Caco-2 (cell line): ENCODE measurements around the gene TCP1. TPM values are rescaled to one million over a fixed set of nuclear protein-coding genes. Genes with fewer than 3 reads are reported as not detected.
"Not testable (repeated sequence)": the region's sequence is repeated elsewhere in the genome, so short reads cannot be mapped to it uniquely, and the experiment has no call there.

Experiments
- BruUV-seq: library from RNA; stranded (reverse); fragments of 400-500 nt; replicated peaks from 2 replicates; lab custom pipeline; 2021; lab: Mats Ljungman, UMichigan
- CTCF ChIA-PET: fragments of 300-600 bp; sonication (Branson Sonifier 250); formaldehyde crosslinking; loops from one replicate; lab custom pipeline; 2022; ENCODE audit warnings: antibody characterized with exemption; lab: Charles Lee
- POLR2A ChIA-PET: fragments of 300-600 bp; sonication (Branson Sonifier 250); formaldehyde crosslinking; loops from one replicate; lab custom pipeline; 2022; ENCODE audit warnings: antibody characterized with exemption; lab: Charles Lee
- DNase-seq, 2 experiments: peaks; one replicate each; pipeline versions ENCODE4 v3.0.0 to v3.0.0-alpha.2; 2020 to 2022
- H3K27me3 ChIP-seq: replicated peaks from 2 replicates; pipeline ENCODE4 v1.6.0; 2011; ENCODE audit warnings: low read length; ENCODE audit not compliant: control insufficient read depth, insufficient read depth
- H3K36me3 ChIP-seq: 2 replicates; pipeline ENCODE4 v1.5.1; 2011; ENCODE audit warnings: low read length; ENCODE audit not compliant: control insufficient read depth, insufficient read depth
- H3K4me1 ChIP-seq: fragments of 250-450 bp; sonication (Bioruptor Pico); 2 replicates; pipeline ENCODE4 v1.5.1; 2020; ENCODE audit warnings: mild to moderate bottlenecking
- H3K4me3 ChIP-seq: 2 replicates; pipeline ENCODE4 v1.5.1; 2011; ENCODE audit warnings: low read depth, mild to moderate bottlenecking, control low read depth, low read length
- H3K9me3 ChIP-seq: fragments of 250-450 bp; sonication (Bioruptor Pico); 2 replicates; pipeline ENCODE4 v1.5.1; 2020; ENCODE audit warnings: mild to moderate bottlenecking, moderate library complexity
- H3K27ac Mint-ChIP-seq: one replicate; pipeline ENCODE4 v1.8.0; 2022; ENCODE audit warnings: mixed read lengths; ENCODE audit not compliant: unreplicated experiment
- H3K27me3 Mint-ChIP-seq: one replicate; pipeline ENCODE4 v1.8.0; 2022; ENCODE audit warnings: mixed read lengths; ENCODE audit not compliant: insufficient read depth, unreplicated experiment
- H3K36me3 Mint-ChIP-seq: one replicate; pipeline ENCODE4 v1.8.0; 2022; ENCODE audit warnings: mild to moderate bottlenecking, mixed read lengths; ENCODE audit not compliant: insufficient read depth, unreplicated experiment
- H3K4me1 Mint-ChIP-seq: one replicate; pipeline ENCODE4 v1.8.0; 2022; ENCODE audit warnings: low read depth, mixed read lengths; ENCODE audit not compliant: unreplicated experiment
- H3K4me3 Mint-ChIP-seq: one replicate; pipeline ENCODE4 v1.8.0; 2022; ENCODE audit warnings: mild to moderate bottlenecking, moderate library complexity, mixed read lengths; ENCODE audit not compliant: unreplicated experiment
- H3K9me3 Mint-ChIP-seq: one replicate; pipeline ENCODE4 v1.8.0; 2022; ENCODE audit warnings: mixed read lengths; ENCODE audit not compliant: unreplicated experiment
- CTCF ChIP-seq, 2 experiments: fragments of 200-600 bp in 1 of 2; IDR thresholded peaks; 1 replicate in 1 of 2; 2 replicates in 1 of 2; pipeline versions ENCODE4 v1.5.1 to v1.8.0; 2011 to 2022; ENCODE audit warnings: antibody characterized with exemption in 1 of 2, control low read depth in 1 of 2, inconsistent platforms in 1 of 2, low read depth in 1 of 2, low read length in 1 of 2, mild to moderate bottlenecking in 1 of 2, moderate library complexity in 1 of 2; ENCODE audit not compliant: insufficient read depth in 1 of 2, severe bottlenecking in 1 of 2, unreplicated experiment in 1 of 2
- intact Hi-C: fragments of 100-400 bp; cut with micrococcal nuclease; formaldehyde crosslinking; loops from one replicate; pipeline ENCODE4 v1.10.0; 2022; ENCODE audit not compliant: unreplicated experiment
- total RNA-seq: library from RNA; stranded (reverse); gene quantifications from 2 replicates; pipeline ENCODE4 v1.2.3, GENCODE V29; 2022

Gene TCP1
- total RNA-seq, 1 experiment from 2014 or later, result 286 TPM

- POLR2A ChIA-PET, result interaction anchor here (1.0 kb wide), 1 partner anchor 12 kb away, joined by 5 read pairs; the partner anchor contains the start of gene WTAP
- CTCF ChIA-PET, result no interaction called here
- Histone ChIP-seq H3K36me3 (no peaks in the 10 kb centered on the region), H3K27me3 (no peaks in the 10 kb centered on the region), H3K4me1 (no peaks in the 10 kb centered on the region), H3K9me3 (no peaks in the 10 kb centered on the region), H3K4me3 (no peak overlapping the region)
- intact Hi-C loops, result no loop called here
- no peak for DNase-seq
- no peaks in the 10 kb centered on the region for H3K27me3 Mint-ChIP-seq
- H3K36me3 Mint-ChIP-seq, result peaks cover 43% of the 10 kb centered on the region
- TSS peak; percentile 2 for BruUV-seq
- H3K27ac Mint-ChIP-seq, result no peak overlapping the region
- H3K9me3 Mint-ChIP-seq, result no peaks in the 10 kb centered on the region
- H3K4me3 Mint-ChIP-seq, result no peak overlapping the region
- no peaks in the 10 kb centered on the region for H3K4me1 Mint-ChIP-seq
- no peak for TF ChIP-seq CTCF (IDR thresholded peaks at IDR 0.05; ENCODE audit: insufficient read depth in 1 of 2, low read depth in 1 of 2, low read length in 1 of 2, severe bottlenecking in 1 of 2, unreplicated experiment in 1 of 2)
Measured at GRCh38 chr6:159739341-159739740, 50.1 kb downstream of the TCP1 start.

GRCh38 chr6:159736908-159737307, 52.5 kb downstream of the TCP1 start:
- no TSS peak for BruUV-seq
- CTCF ChIA-PET, result no interaction called here
- no peak for DNase-seq
- Mint-ChIP-seq H3K27me3 (no peaks in the 10 kb centered on the region), H3K4me1 (no peaks in the 10 kb centered on the region), H3K27ac (no peak overlapping the region), H3K4me3 (no peak overlapping the region), H3K9me3 (no peaks in the 10 kb centered on the region), H3K36me3 (peaks cover 38% of the 10 kb centered on the region)
- no peaks in the 10 kb centered on the region for H3K9me3 ChIP-seq
- H3K27me3 ChIP-seq, result no peaks in the 10 kb centered on the region
- POLR2A ChIA-PET, result no interaction called here
- intact Hi-C loops, result no loop called here
- no peak overlapping the region for H3K4me3 ChIP-seq
- H3K4me1 ChIP-seq, result no peaks in the 10 kb centered on the region
- TF ChIP-seq CTCF (IDR thresholded peaks at IDR 0.05; ENCODE audit: insufficient read depth in 1 of 2, low read depth in 1 of 2, low read length in 1 of 2, severe bottlenecking in 1 of 2, unreplicated experiment in 1 of 2), result no peak
- H3K36me3 ChIP-seq, result no peaks in the 10 kb centered on the region

- H3K4me3 Mint-ChIP-seq, POLR2A ChIA-PET, H3K4me3 ChIP-seq, H3K9me3 ChIP-seq, DNase-seq, H3K27ac Mint-ChIP-seq, H3K4me1 Mint-ChIP-seq, H3K27me3 ChIP-seq, BruUV-seq, CTCF ChIA-PET, H3K36me3 ChIP-seq, H3K9me3 Mint-ChIP-seq, H3K27me3 Mint-ChIP-seq, H3K4me1 ChIP-seq, intact Hi-C loops: not testable (repeated sequence)
- H3K36me3 Mint-ChIP-seq, result peaks cover 28% of the 10 kb centered on the region
Measured at GRCh38 chr6:159733395-159733794, 56.0 kb downstream of the TCP1 start.

GRCh38 chr6:159732550-159732949, 56.9 kb downstream of the TCP1 start:
- peak overlapping the region; percentile 51 for H3K27ac Mint-ChIP-seq
- intact Hi-C loops, BruUV-seq, H3K9me3 Mint-ChIP-seq, H3K4me1 Mint-ChIP-seq, H3K4me1 ChIP-seq, DNase-seq, H3K9me3 ChIP-seq, CTCF ChIA-PET, H3K4me3 ChIP-seq, H3K36me3 ChIP-seq, H3K27me3 Mint-ChIP-seq, POLR2A ChIA-PET, H3K4me3 Mint-ChIP-seq, H3K27me3 ChIP-seq: not testable (repeated sequence)
- peaks cover 37% of the 10 kb centered on the region for H3K36me3 Mint-ChIP-seq
